NCI-H510A treated with DMSO at 0.1 percent for 48 hours (cell line): ENCODE measurements around the gene COASY.

Source experiments
- DNase-seq: peaks from one replicate; lab custom pipeline; 2025; lab: John Stamatoyannopoulos, UW

COASY gene

GRCh38 chr17:42613699-42614295, 51.8 kb downstream of the COASY start:
- DNase-seq = no peak
